ENCODE data around the gene APOA4. TPM values are rescaled to one million over a fixed set of nuclear protein-coding genes. Genes with fewer than 3 reads are reported as not detected.
A peak's percentile ranks its signal among the peaks of the same experiment; 100 is the strongest.

Gene APOA4
- total and polyA plus RNA-seq, 2 of the 13 experiments (the other 11 are each of a cell fraction or from before 2014, with no cell fraction given): 3.8 to 7.2 TPM

GRCh38 chr11:116825854-116826750, 3.0 kb upstream of the APOA4 start (continued):
- TF ChIP-seq BRD4 (CRISPR knock-in tag; IDR thresholded peaks at IDR 0.05): peak; percentile 72; the same call in 1 of the 2 replicates
- TF ChIP-seq KLF9 (CRISPR knock-in tag; IDR thresholded peaks at IDR 0.05; ENCODE audit: low read depth): no peak
- TF ChIP-seq RORA (CRISPR knock-in tag; IDR thresholded peaks at IDR 0.05): no peak
- peak; percentile 24; the same call in 1 of the 2 replicates for TF ChIP-seq ZFP91 (CRISPR knock-in tag; IDR thresholded peaks at IDR 0.05; ENCODE audit: borderline replicate concordance)
- TF ChIP-seq ZNF816 (CRISPR knock-in tag; IDR thresholded peaks at IDR 0.05; ENCODE audit: borderline replicate concordance): no peak
- TF ChIP-seq TGIF2 (CRISPR knock-in tag; IDR thresholded peaks at IDR 0.05): no peak
- TF ChIP-seq CENPT (CRISPR knock-in tag; IDR thresholded peaks at IDR 0.05; ENCODE audit: low read depth): 0 out of 2 replicates have a peak, but pooled peaks have one; percentile 56
- 0 out of 2 replicates have a peak, but pooled peaks have one; percentile 4 for TF ChIP-seq TSC22D2 (CRISPR knock-in tag; IDR thresholded peaks at IDR 0.05; ENCODE audit: borderline replicate concordance)
- no peak for TF ChIP-seq ATF2 (CRISPR knock-in tag; IDR thresholded peaks at IDR 0.05)
- no peak for TF ChIP-seq ZNF256 (CRISPR knock-in tag; conservative IDR thresholded peaks at IDR 0.05)
- TF ChIP-seq FOSL1 (CRISPR knock-in tag; IDR thresholded peaks at IDR 0.05; ENCODE audit: borderline replicate concordance): no peak
- TF ChIP-seq FOSL2 (CRISPR knock-in tag; IDR thresholded peaks at IDR 0.05): peak; percentile 85
- no peak for TF ChIP-seq TBP (CRISPR knock-in tag; IDR thresholded peaks at IDR 0.05)
- 0 out of 2 replicates have a peak, but pooled peaks have one; percentile 8 for TF ChIP-seq ZNF766 (CRISPR knock-in tag; IDR thresholded peaks at IDR 0.05; ENCODE audit: borderline replicate concordance)
- no peak for TF ChIP-seq NFRKB (IDR thresholded peaks at IDR 0.05)
- TF ChIP-seq CENPBD1 (CRISPR knock-in tag; IDR thresholded peaks at IDR 0.05; ENCODE audit: borderline replicate concordance, low read depth): no peak
- TF ChIP-seq GPBP1L1 (CRISPR knock-in tag; IDR thresholded peaks at IDR 0.05): no peak
- TF ChIP-seq ARNTL (CRISPR knock-in tag; IDR thresholded peaks at IDR 0.05): no peak
- TF ChIP-seq ZGPAT (CRISPR knock-in tag; IDR thresholded peaks at IDR 0.05): no peak

Data from HepG2 (cell line).